Spleen (tissue), 11 donors: ENCODE results near the gene DUOXA1. TPM values are rescaled to one million over a fixed set of nuclear protein-coding genes. Genes with fewer than 3 reads are reported as not detected.
"Not testable (repeated sequence)": the region's sequence is repeated elsewhere in the genome, so short reads cannot be mapped to it uniquely, and the experiment has no call there.

Experiments
- DNase-seq: peaks from one replicate; pipeline ENCODE4 v3.0.0-alpha.2; 2020
- H3K27ac ChIP-seq, 8 donors: fragments of 200-600 bp; sonication (generic) in 7 of 8; 1 replicate in 4 of 8; 2 replicates in 4 of 8; pipeline versions ENCODE4 v1.5.0 to v1.8.0; 2016 to 2021; ENCODE audit warnings: inconsistent platforms in 4 of 8, mild to moderate bottlenecking in 4 of 8, moderate library complexity in 1 of 8
- H3K27me3 ChIP-seq, 7 donors: fragments of 200-600 bp; sonication (generic) in 6 of 7; replicated peaks in 1 of 7; 1 replicate in 4 of 7; 2 replicates in 3 of 7; pipeline versions ENCODE4 v1.5.0 to v1.8.0; 2016 to 2021; ENCODE audit warnings: inconsistent platforms in 3 of 7, mild to moderate bottlenecking in 1 of 7
- H3K36me3 ChIP-seq, 6 donors: fragments of 200-600 bp; sonication (generic) in 5 of 6; 1 replicate in 4 of 6; 2 replicates in 2 of 6; pipeline versions ENCODE4 v1.5.0 to v1.8.0; 2016 to 2021; ENCODE audit warnings: inconsistent platforms in 2 of 6
- H3K4me1 ChIP-seq, 6 donors: fragments of 200-600 bp; sonication (generic) in 5 of 6; 1 replicate in 3 of 6; 2 replicates in 3 of 6; pipeline versions ENCODE4 v1.5.0 to v1.8.0; 2016 to 2021; ENCODE audit warnings: inconsistent platforms in 3 of 6
- H3K4me3 ChIP-seq, 8 donors: fragments of 200-600 bp; sonication (generic) in 7 of 8; 1 replicate in 4 of 8; 2 replicates in 4 of 8; pipeline versions ENCODE4 v1.5.0 to v1.8.0; 2016 to 2021; ENCODE audit warnings: inconsistent platforms in 4 of 8, mild to moderate bottlenecking in 4 of 8, moderate library complexity in 2 of 8
- H3K9me3 ChIP-seq, 8 donors: fragments of 200-600 bp; sonication (generic) in 7 of 8; 1 replicate in 4 of 8; 2 replicates in 4 of 8; pipeline versions ENCODE4 v1.5.0 to v1.8.0; 2016 to 2021; ENCODE audit warnings: inconsistent platforms in 4 of 8
- WGBS, 5 donors: extraction: QIAGEN DNeasy Blood & Tissue Kit in 3 of 5; methylation state at CpG; one replicate each; pipeline versions ENCODE4 v1.1.5 to v1.1.7; 2013 to 2018; 5-methylcytosine and 5-hydroxymethylcytosine counted together
- intact Hi-C: fragments of 100-400 bp; cut with DNase I; formaldehyde crosslinking; loops from one replicate; pipeline ENCODE4 v1.15.0; 2023; ENCODE audit warnings: low total_unique reads
- polyA plus RNA-seq, 3 donors: library from polyadenylated mRNA; stranded (reverse); fragments of 200-250 nt; gene quantifications; one replicate each; pipeline ENCODE4 v1.2.1, GENCODE V29; 2013
- total RNA-seq, 7 donors: library from RNA; depleted of rRNA in 3 of 7; stranded (reverse); fragments of >200 nt in 3 of 7; fragmentation: NEBNext Ultra II Directional in 4 of 7; extraction: Animal tissue kit (Norgen Biotek cat#: 25700) in 4 of 7; gene quantifications; one replicate each; pipeline versions ENCODE4 v1.1.0 to v1.2.1, GENCODE V29; 2016 to 2021
- donor health status: healthy with polysubstance abuse.
- donor health status: DM: no; HTN: no; CAD: no; lungs with moderate emphysema.
- donor health status: DM: no; HTN: no; CAD: no.
- donor health status: Bipolar disorder and iron deficiency.
- donor health status: healthy.
- donor health status: DM: no; HTN: no; CAD: no.
- donor health status: DM: yes; HTN: yes; CAD: no.

Gene DUOXA1
- total and polyA plus RNA-seq, 10 donors, result 0.03 to 0.38 (median 0.10) TPM; not detected in 5

DNA sequence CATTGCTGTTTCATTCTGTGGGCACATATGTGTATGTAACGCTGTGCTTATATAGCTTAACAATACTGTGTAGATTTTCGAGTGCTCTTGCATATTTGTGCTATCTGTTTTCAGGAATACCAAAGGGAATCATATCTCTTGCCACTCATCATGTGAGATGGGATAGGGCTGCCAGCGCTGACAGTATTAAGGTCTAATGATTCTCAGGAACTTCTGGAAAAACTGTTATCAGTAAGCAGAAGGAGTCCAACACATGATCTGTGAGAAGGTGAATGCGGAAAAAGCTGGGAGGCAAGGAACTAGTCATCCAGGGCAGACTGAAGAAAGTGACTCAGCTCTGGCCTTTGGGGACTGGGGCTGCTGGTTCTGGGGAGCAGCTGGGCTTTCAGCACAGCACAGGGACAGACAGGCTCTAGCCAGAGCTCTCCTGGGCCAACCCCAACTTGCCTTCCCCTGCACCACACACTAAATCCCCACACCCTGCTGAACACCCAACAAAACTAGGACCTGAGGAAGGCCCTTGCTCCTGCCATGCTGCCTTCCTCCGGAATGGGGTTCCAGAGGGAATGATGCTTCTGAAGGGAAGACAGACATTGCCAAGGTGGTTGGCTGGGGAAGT is 49.9 kb downstream of the DUOXA1 start:
- 83 to 95% (median 91%) methylated on average over 4 to 5 of the region's 5 CpGs for WGBS, 5 donors
- DNase-seq, intact Hi-C loops, H3K27me3 ChIP-seq, H3K27ac ChIP-seq, H3K9me3 ChIP-seq, H3K36me3 ChIP-seq, H3K4me3 ChIP-seq, H3K4me1 ChIP-seq: not testable (repeated sequence)

DNA sequence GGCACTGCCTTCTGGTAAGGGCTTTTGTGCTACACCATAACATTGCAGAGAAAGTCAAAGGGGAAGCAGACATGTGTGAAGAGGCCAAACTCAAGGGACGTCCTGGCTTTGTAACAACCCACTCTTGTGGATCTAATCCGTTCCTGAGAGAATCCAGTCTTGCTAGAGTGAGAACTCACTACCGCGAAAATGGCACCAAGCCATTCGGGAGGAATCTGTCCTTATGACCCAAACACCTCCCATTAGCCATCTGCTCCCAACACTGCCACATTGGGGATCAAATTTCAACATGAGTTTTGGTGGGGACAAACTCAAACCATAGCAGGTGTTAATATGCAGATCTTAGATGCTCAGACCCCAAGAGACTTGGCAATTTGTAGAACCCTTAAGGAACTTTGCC is 50.5 kb downstream of the DUOXA1 start:
- DNase-seq, H3K9me3 ChIP-seq, H3K27me3 ChIP-seq, H3K4me1 ChIP-seq, H3K36me3 ChIP-seq, intact Hi-C loops, H3K27ac ChIP-seq, H3K4me3 ChIP-seq: not testable (repeated sequence)
- 81 to 90% (median 87%) methylated on average over 5 of the region's 5 CpGs for WGBS, 5 donors

DNA sequence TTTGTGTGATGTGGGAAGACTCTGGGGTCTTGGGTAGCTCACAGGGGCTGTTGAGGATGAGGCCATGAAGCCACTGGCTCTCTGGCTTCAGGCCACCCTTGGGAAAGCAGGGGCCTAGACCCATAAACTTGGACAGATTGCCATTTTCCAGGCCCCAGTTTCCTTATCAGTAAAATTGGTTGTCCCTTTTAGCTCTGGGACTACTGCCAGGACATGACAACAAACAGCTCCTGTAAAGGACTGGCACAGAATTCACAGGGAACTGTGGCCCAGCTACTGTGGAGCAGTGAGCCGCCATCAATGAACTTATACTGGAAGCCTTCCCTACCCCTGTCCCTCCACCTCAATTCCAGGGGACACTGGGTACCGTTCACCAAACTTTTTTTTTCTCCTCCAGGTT is 52.3 kb downstream of the DUOXA1 start:
- H3K27me3 ChIP-seq, H3K36me3 ChIP-seq, H3K4me1 ChIP-seq, H3K4me3 ChIP-seq, H3K9me3 ChIP-seq, intact Hi-C loops, H3K27ac ChIP-seq, DNase-seq: not testable (repeated sequence)
- WGBS, 5 donors, result 79 to 92% (median 89%) methylated on average over 2 of the region's 2 CpGs

DNA sequence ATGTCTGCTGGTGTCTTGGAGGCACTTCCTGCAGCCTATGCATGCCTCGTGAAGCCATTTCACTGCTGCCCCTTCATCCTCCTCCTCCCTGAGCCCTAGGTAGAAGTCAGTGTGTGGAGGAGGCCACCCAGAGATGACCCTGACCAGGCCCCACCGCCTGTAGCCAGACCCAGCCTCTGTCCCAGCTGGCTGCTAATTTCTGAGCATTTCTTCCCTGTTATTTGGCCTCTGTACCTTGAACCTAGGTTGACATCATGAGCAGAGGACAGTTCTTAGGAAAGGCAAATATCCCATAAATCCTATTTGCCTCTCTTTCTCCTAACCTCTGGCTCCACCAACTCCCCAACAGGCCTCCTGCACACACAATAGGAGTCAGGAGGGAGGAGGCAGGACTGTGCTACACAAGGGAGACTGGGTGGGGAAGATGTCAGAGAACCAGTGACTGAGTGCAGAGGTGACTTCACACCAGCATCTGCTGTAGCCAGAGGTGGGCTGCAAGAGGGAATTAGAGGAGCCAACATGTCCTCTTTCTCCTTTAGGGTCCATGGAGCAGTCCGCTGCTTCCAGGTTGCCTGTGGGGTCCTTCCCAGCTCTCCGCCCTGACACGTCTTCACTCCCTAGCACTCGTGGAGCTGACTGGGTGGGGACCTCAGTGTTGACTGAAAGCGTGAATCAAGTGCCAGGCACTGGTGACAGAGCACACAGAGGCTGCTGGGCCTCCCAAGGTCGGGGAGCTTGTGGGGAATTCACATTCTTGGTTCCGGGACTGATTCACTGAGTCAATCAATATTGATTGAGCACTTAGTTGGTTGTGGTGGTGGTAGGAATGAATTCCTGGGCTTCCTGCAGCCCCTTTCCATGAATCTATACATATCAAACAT is 54.0 kb downstream of the DUOXA1 start:
- DNase-seq, H3K4me3 ChIP-seq, H3K9me3 ChIP-seq, H3K27ac ChIP-seq, H3K27me3 ChIP-seq, H3K36me3 ChIP-seq, intact Hi-C loops, H3K4me1 ChIP-seq: not testable (repeated sequence)
- WGBS, 5 donors, result 83 to 100% (median 100%) methylated on average over 1 of the region's 9 CpGs

DNA sequence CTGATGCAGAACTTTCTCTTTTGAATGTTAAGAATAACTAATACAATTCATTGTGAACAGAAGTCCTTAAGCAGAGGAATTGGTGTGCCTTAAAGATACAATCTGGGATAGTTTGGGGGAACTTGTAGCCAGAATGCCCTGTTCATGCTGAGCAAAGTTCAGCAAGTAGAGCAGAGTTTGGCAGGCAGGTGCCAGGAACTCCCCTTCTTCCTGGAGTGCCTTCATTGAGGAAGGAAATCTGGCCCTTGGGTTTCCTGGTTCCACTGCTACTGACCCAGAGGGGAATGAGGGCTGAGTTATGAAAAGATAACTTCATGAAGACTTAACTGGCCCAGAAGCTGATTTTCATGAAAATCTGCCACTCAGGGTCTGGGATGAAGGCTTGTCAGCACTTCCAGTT is 56.1 kb downstream of the DUOXA1 start:
- H3K36me3 ChIP-seq, result peaks cover 0 to 11% (median 0%) of the 10 kb centered on the region in 6 donors
- intact Hi-C loops, H3K27me3 ChIP-seq, H3K4me3 ChIP-seq, DNase-seq, H3K4me1 ChIP-seq, H3K27ac ChIP-seq, H3K9me3 ChIP-seq: not testable (repeated sequence)

DNA sequence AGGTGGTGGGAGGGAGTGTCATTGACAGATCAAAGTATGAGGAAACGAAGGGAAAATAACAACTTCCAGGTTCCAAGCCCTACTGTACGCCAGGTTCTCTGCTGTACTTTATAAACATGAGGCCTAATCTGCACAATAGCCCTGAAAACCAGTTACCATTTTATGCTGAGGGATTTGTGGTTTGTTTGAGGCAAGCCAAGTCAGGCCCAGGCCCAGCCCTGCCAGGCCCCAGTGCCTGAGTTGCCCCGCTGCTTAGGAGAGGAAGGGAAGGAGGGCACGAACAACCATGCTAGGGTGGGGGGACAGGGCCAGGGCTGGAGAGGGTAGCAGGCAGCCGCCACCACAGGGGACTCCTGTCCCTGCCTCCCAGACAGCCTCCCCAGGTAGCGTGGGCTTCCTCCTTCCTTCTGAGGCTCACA is 59.7 kb downstream of the DUOXA1 start:
- H3K27ac ChIP-seq, H3K4me3 ChIP-seq, intact Hi-C loops, DNase-seq, H3K9me3 ChIP-seq, H3K4me1 ChIP-seq, H3K27me3 ChIP-seq: not testable (repeated sequence)
- WGBS, 5 donors, result 39 to 80% (median 66%) methylated on average over 2 to 5 of the region's 6 CpGs
- H3K36me3 ChIP-seq, result peaks cover 0 to 11% (median 0%) of the 10 kb centered on the region in 6 donors

Other genes with a start within 250 kb of the DUOXA1 start
- gene TERB2, start 173.2 kb downstream of the DUOXA1 start, total RNA-seq, result not detected
- gene TERB2, start 173.2 kb downstream of the DUOXA1 start, polyA plus RNA-seq, result not detected
- gene SORD, start 106.7 kb downstream of the DUOXA1 start, total RNA-seq, result 10 to 100 TPM in 2 of 7 donors, 1 to 10 TPM in 5; 4.5 to 12.5 (median 8.8) TPM
- 1 to 10 TPM; 2.6 to 4.8 (median 4.2) TPM for gene SORD, start 106.7 kb downstream of the DUOXA1 start, polyA plus RNA-seq
- not detected for gene DUOX2, start 15.7 kb downstream of the DUOXA1 start, total RNA-seq
- under 1 TPM in 1 of 3 donors, not detected in 2; 0.10 TPM for gene DUOX2, start 15.7 kb downstream of the DUOXA1 start, polyA plus RNA-seq
- gene DUOXA2, start 15.6 kb downstream of the DUOXA1 start, total RNA-seq, result not detected
- under 1 TPM in 1 of 3 donors, not detected in 2; 0.06 TPM for gene DUOXA2, start 15.6 kb downstream of the DUOXA1 start, polyA plus RNA-seq
- gene DUOX1, start 115 bp upstream of the DUOXA1 start, total RNA-seq, result under 1 TPM in 2 of 7 donors, not detected in 5; 0.09 to 0.28 TPM
- gene DUOX1, start 115 bp upstream of the DUOXA1 start, polyA plus RNA-seq, result under 1 TPM; 0.04 to 0.19 (median 0.06) TPM
- 1 to 10 TPM; 5.1 to 8.8 (median 5.8) TPM for gene SHF, start 58.1 kb upstream of the DUOXA1 start, total RNA-seq
- 1 to 10 TPM; 1.9 to 4.3 (median 2.4) TPM for gene SHF, start 58.1 kb upstream of the DUOXA1 start, polyA plus RNA-seq
- not detected for gene SLC28A2, start 122.4 kb upstream of the DUOXA1 start, total RNA-seq
- not detected for gene SLC28A2, start 122.4 kb upstream of the DUOXA1 start, polyA plus RNA-seq
- gene GATM, start 248.7 kb upstream of the DUOXA1 start, total RNA-seq, result 10 to 100 TPM; 33.4 to 69.4 (median 41.0) TPM
- gene GATM, start 248.7 kb upstream of the DUOXA1 start, polyA plus RNA-seq, result 10 to 100 TPM; 19.3 to 37.2 (median 33.0) TPM